GM12891 (cell line): ENCODE measurements around the gene FAIM.

Source experiments
- PAX5 ChIP-seq: IDR thresholded peaks from 2 replicates; pipeline ENCODE4 v1.6.1; 2011; ENCODE audit warnings: low read length, moderate library complexity, mild to moderate bottlenecking; ENCODE audit not compliant: insufficient read depth, severe bottlenecking
- POLR2A ChIP-seq: IDR thresholded peaks from 2 replicates; pipeline ENCODE4 v1.6.1; 2011; ENCODE audit warnings: low read depth, low read length, control low read depth
- POLR2AphosphoS5 ChIP-seq: IDR thresholded peaks from 2 replicates; pipeline ENCODE4 v1.6.1; 2011; ENCODE audit warnings: low read depth, low read length, control low read depth
- SPI1 ChIP-seq: IDR thresholded peaks from 2 replicates; pipeline ENCODE4 v1.6.1; 2011; ENCODE audit warnings: low read depth, low read length, control low read depth
- TAF1 ChIP-seq: IDR thresholded peaks from 2 replicates; pipeline ENCODE4 v1.6.1; 2011; ENCODE audit warnings: low read depth, low read length, control low read depth

- no peak for TF ChIP-seq POLR2A
- TF ChIP-seq POLR2AphosphoS5: no peak
- TF ChIP-seq TAF1: no peak
- no peak for TF ChIP-seq PAX5
- no peak for TF ChIP-seq SPI1
Measured at GRCh38 chr3:138642927-138643253, 34.3 kb downstream of the FAIM start.
